HG02981 (cell line): ENCODE results near the gene GPR143.
"Not testable (repeated sequence)": the region's sequence is repeated elsewhere in the genome, so short reads cannot be mapped to it uniquely, and the experiment has no call there.

Source experiments
- ATAC-seq: cut with Tn5 transposase; IDR thresholded peaks from one replicate; pipeline ENCODE4 v1.9.1; 2021; ENCODE audit warnings: mild to moderate bottlenecking, moderate library complexity; ENCODE audit not compliant: unreplicated experiment

Gene GPR143

DNA sequence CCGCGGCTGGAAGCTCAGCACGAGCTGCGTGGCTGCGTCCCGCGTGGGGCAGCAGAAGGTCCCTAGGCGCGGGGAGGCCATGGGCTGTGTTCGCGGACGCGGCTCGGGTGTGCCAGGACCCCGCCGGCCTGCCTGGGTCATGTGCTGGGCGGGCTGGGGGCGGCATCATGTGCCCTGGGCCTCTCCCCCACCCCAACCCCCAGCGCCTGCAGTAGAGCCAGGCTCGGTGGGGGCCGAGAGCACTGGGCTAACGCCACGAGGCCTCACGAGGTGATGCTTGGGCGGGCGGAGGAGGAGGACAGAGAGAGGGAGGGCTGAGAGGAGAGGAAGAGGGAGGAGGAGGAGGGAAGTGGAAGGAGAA, at the start of gene GPR143:
Gene GPR143 (minus strand): TSS at position 111 of the 361 bp plus-strand sequence. CDS start 30 bp downstream, at position 81.
- ATAC-seq = no peak

GRCh38 chrX:9811086-9811485, 45.4 kb upstream of the GPR143 start:
- ATAC-seq = not testable (repeated sequence)

- not testable (repeated sequence) for ATAC-seq
Observed at GRCh38 chrX:9809876-9810275, 44.2 kb upstream of the GPR143 start.

GRCh38 chrX:9807355-9808182, 41.9 kb upstream of the GPR143 start:
- no peak for ATAC-seq

GRCh38 chrX:9805956-9806355, 40.3 kb upstream of the GPR143 start:
- no peak for ATAC-seq

DNA sequence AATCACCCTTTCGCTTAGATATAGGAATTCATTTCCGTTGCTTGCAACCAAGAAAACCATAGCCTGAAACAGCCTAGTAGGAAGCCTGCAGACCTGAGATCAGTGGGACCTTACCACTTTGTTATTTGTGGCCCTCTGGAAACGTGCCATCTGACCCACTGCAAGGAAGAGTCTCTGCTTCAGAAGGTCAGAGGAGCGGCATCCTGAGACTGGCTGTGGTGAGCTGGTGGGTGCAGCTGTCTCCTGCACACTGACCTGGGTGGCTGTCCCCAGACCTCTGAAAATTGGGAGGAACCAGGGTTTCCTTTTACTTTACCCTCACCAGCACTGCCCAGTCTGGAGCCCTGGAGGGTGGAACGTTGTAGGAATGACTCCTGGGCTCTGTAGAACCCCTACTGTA, 38.8 kb upstream of the GPR143 start:
- no peak for ATAC-seq

DNA sequence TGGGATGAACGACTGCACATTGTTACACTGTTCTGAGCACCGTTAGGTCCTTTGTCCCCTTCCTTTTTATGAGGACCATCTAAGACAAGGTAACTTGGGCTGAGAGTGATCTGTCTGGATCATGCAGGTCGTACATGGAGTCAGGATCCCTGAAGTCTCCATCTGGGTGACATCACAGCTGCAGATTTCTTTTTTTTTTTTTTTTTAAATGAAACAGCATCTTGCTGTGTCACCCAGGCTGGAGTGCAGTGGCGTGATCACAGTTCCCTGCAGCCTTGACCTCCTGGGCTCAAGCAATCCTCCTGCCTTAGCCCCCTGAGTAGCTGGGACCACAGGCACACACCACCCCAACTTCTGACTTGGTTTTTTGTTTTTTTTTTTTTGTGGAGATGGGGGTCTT, 37.1 kb upstream of the GPR143 start:
- no peak for ATAC-seq

DNA sequence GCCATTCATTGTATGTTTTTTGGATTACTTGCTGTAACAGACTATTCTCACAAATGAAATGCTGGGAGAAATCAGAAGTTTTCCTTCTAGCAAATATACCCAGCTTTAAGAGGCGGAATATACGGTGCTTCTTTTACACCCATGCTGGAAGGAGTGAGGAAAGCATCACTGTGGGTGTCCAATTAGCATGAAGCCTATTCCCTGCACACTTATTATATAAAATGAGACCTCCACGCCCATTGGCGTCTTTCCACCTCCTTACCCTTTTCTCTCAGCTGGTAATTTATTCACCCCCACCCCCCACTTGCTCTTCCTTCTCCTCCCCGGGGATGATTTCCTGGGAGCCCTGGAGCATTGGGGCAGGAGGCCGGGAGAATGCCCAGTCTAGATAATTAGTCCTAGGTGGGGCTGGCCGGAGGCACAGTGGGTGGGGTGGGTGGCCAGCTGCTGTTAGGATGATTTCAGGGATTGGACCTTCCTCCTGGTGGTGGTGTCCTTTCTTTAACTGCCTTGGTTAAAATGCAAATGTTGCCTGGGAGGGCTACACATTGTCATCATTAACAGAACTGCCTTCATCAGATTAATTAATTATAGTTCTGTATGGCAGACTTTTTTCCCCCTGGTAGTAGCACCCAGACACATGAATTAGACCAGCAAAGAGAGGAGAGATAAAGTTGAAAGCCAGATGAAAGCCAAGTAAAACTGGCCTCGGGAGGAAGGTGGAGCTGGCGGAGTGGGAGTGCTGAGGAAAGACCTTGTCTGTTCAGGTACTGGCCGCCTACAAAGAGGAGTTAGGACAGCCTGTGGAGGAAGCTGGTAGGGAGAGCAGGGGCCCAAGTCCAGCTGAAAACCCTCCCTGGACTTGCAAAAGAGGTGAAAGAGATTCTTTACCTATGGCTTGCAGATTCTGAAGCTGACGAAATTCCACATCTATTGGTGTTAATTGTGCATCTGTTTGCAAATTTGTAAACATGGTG, 32.0 kb upstream of the GPR143 start:
- no peak for ATAC-seq

DNA sequence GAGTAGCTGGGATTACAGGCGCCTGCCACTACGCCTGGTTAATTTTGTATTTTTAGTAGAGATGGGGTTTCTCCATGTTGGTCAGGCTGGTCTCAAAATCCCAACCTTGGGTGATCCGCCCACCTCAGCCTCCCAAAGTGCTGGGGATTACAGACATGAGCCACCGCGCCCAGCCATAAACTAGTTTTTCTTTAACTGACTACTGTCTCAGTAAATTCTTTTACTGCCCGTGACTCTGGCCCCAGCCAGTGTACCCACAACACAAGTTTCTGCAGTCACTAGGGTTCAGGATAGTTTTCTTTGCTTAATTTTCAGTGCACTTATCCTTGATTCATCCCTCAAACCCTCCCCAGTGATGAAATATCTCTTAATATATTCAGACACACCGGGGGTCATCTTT, 28.8 kb upstream of the GPR143 start:
- ATAC-seq = no peak

DNA sequence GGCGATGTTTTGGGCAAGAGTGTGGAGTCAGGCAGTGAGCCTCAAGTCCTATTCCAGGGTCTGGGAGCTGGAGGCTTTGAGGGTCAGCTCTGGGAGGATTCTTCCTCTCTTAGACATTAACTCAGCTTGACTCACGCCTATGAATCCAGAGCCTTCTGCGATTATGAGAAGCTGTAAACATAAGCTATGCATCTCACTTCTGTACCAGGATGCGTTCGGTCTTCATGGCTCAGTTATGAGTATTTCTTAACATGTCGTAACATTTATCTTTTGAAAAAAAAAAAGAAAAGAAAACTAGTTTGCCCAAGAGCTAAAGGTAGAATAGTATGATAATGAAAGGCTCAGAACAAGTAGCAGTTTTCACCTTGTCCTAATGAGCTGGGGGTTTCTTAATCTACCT, 25.2 kb upstream of the GPR143 start:
- no peak for ATAC-seq

- ATAC-seq = no peak
Observed at GRCh38 chrX:9789555-9789954, 23.9 kb upstream of the GPR143 start.

DNA sequence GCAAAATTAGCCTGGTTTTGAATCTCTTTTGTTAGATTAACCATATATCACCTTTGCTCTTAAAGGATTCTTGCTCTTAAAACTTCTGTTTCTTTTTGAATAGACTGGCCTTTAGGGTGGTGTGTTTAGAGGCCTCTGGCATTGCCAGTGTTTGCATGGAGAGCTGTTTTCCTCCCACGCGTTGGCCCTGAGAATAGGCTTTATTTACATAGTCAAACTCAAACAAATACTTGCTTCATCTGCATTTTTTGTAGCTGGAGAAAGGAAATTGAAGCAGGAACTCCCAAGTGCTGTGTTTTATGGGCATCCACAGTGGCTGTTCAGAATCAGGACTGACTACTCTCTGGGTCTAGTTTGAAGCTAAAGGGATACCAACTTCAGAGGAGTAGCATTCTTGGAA, 23.3 kb upstream of the GPR143 start:
- no peak for ATAC-seq

GRCh38 chrX:9786798-9787635, 21.4 kb upstream of the GPR143 start:
- ATAC-seq = no peak

DNA sequence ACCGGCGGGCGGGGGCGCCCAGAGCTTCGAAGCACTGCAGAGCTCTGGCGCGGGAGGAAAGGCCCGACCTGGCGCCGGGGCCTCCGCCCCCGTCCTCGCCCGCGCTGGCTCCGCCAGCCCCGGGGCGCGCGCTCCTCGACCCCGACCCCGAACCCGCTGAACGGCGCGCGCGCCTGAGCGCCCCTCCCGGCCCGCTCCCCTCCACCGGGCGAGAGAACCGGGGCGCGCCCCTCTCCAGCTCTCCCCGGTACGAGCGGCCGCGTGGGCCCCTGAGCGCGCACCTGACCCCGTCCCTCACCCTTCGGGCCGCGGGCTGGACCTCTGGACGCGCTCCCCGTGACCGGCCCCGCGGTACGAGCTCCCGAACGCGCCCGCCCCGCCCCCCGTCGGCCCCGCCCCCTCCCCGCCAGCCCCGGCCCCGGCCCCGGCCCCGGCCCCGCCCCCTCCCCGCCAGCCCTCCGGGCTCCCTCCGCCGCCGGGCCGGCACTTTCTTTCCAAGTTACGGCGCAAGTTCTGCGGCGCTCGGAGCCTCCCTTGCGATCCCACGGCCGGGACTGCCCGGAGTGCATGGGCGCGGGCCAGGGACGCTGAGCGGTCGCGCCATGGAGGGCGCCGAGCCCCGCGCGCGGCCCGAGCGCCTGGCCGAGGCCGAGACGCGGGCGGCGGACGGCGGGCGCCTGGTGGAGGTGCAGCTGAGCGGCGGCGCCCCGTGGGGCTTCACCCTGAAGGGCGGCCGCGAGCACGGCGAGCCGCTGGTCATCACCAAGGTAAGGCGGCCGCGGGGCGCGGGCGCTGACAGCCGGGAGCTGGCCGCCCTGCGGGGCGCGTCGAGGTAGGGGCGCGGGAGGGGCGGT, 20.5 kb upstream of the GPR143 start, which contains the start of gene SHROOM2:
Gene SHROOM2 (plus strand): TSS at position 486 of the 854 bp plus-strand sequence. CDS start 117 bp downstream, at position 603.
- ATAC-seq = no peak

- ATAC-seq = no peak
Observed at GRCh38 chrX:9785254-9785943, 19.8 kb upstream of the GPR143 start.

- ATAC-seq = no peak
Observed at GRCh38 chrX:9784332-9784731, 18.7 kb upstream of the GPR143 start.

DNA sequence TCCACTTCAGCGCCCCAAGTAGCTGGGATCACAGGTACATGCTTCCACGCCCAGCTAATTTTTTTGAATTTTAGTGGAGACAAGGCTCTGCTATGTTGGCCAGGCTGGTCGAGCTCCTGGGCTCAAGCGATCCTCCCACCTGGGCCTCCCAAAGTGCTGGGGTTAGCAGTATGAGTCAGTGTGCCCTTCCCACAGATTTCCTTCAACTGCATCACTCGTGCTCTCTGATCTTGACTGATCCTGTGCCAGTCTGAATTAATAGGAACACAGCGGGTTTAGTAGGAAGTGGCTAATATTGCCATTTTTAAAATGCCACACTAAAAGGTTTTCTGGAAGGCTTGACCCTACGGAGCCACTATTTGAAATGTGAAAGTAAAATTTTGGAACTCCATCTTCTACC, 16.3 kb upstream of the GPR143 start:
- ATAC-seq = no peak

DNA sequence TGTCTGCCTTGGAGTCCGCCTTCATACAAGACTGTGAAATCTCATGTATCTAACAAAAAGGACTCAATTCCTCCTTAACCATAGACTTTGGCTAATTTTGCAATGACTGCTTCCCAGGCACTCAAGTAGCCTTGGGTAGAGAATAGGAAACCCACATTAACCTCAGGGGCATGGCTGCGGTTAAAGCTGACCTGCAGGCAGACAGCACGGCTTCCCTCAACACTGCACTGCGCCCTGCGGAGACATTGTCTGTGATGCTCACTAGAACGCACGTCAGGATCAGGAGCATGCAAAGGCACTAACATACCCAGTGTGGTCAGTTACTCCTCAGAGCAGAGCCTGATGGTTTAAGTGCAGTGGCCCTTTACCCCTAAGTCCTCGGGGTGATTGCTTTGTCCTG, 10.3 kb upstream of the GPR143 start:
- no peak for ATAC-seq

GRCh38 chrX:9772943-9773342, 7.3 kb upstream of the GPR143 start:
- no peak for ATAC-seq
